HG03066 (cell line): ENCODE measurements around the gene PSMB3.
"Not testable (repeated sequence)": the region's sequence is repeated elsewhere in the genome, so short reads cannot be mapped to it uniquely, and the experiment has no call there.

ENCODE experiments used
- ATAC-seq: cut with Tn5 transposase; IDR thresholded peaks from one replicate; pipeline ENCODE4 v1.9.1; 2021; ENCODE audit warnings: low read depth; ENCODE audit not compliant: unreplicated experiment

Gene PSMB3

GRCh38 chr17:38747463-38748148 lies 4.9 kb upstream of the PSMB3 start:
- ATAC-seq, result no peak

- ATAC-seq, result no peak
These were observed 4.2 kb upstream of the PSMB3 start, which contains the start of gene PCGF2 for GRCh38 chr17:38748149-38748891. Gene PCGF2, minus strand, starts transcription at chr17:38748336. Its CDS starts 7,934 bp downstream, at chr17:38740402.

GRCh38 chr17:38748892-38749222 lies 3.7 kb upstream of the PSMB3 start:
- ATAC-seq, result no peak

- ATAC-seq, result no peak
These were observed 3.1 kb upstream of the PSMB3 start for GRCh38 chr17:38749223-38750043.

GRCh38 chr17:38750044-38750311 lies 2.6 kb upstream of the PSMB3 start:
- no peak for ATAC-seq

- ATAC-seq, result no peak
These were observed 2.0 kb upstream of the PSMB3 start for GRCh38 chr17:38750312-38751121.

GRCh38 chr17:38751144-38751807 lies 1.3 kb upstream of the PSMB3 start:
- no peak for ATAC-seq

GRCh38 chr17:38751808-38752307 lies 683 bp upstream of the PSMB3 start:
- ATAC-seq, result no peak

GRCh38 chr17:38753071-38753506 lies 548 bp downstream of the PSMB3 start:
- no peak for ATAC-seq

- no peak for ATAC-seq
These were observed 9.1 kb downstream of the PSMB3 start for GRCh38 chr17:38761612-38762011.

- no peak for ATAC-seq
These were observed 9.7 kb downstream of the PSMB3 start for GRCh38 chr17:38762231-38762630.

- ATAC-seq, result no peak
These were observed 13.8 kb downstream of the PSMB3 start for GRCh38 chr17:38766341-38766740.

- no peak for ATAC-seq
These were observed 15.9 kb downstream of the PSMB3 start for GRCh38 chr17:38768417-38768816.

- no peak for ATAC-seq
These were observed 20.7 kb downstream of the PSMB3 start for GRCh38 chr17:38773258-38773657.

GRCh38 chr17:38777641-38778250 lies 25.2 kb downstream of the PSMB3 start:
- ATAC-seq, result no peak

GRCh38 chr17:38779965-38780752 lies 27.6 kb downstream of the PSMB3 start:
- no peak for ATAC-seq

- ATAC-seq, result no peak
These were observed 30.7 kb downstream of the PSMB3 start for GRCh38 chr17:38783227-38783626.

- no peak for ATAC-seq
These were observed 33.8 kb downstream of the PSMB3 start for GRCh38 chr17:38786372-38786771.

- ATAC-seq, result not testable (repeated sequence)
These were observed 35.5 kb downstream of the PSMB3 start for GRCh38 chr17:38787999-38788398.
